H9 (cell line): ENCODE results near the gene KIAA1671. TPM values are rescaled to one million over a fixed set of nuclear protein-coding genes. Genes with fewer than 3 reads are reported as not detected.

Source experiments
- DNase-seq: peaks from one replicate; pipeline ENCODE4 v3.0.0-alpha.2; 2017
- H2AFZ ChIP-seq: one replicate; pipeline ENCODE4 v1.6.1; 2013; ENCODE audit warnings: mild to moderate bottlenecking, low read length, control low read depth, moderate library complexity
- H2AK5ac ChIP-seq: 2 replicates; pipeline ENCODE4 v1.6.1; 2013; ENCODE audit warnings: low read length, control low read depth, mixed read lengths; ENCODE audit not compliant: insufficient read length
- H2BK120ac ChIP-seq: one replicate; pipeline ENCODE4 v1.6.1; 2013; ENCODE audit warnings: low read depth, mild to moderate bottlenecking, low read length, control low read depth, inconsistent platforms; ENCODE audit not compliant: poor library complexity, severe bottlenecking
- H2BK12ac ChIP-seq: 2 replicates; pipeline ENCODE4 v1.6.1; 2013; ENCODE audit warnings: low read length, control low read depth, mixed read lengths, low read depth; ENCODE audit not compliant: insufficient read length
- H2BK15ac ChIP-seq: 2 replicates; pipeline ENCODE4 v1.6.1; 2013; ENCODE audit warnings: low read depth, low read length, control low read depth
- H2BK20ac ChIP-seq: one replicate; pipeline ENCODE4 v1.6.1; 2013; ENCODE audit warnings: low read depth, mild to moderate bottlenecking, low read length, control low read depth, inconsistent platforms; ENCODE audit not compliant: poor library complexity, severe bottlenecking
- H2BK5ac ChIP-seq: 2 replicates; pipeline ENCODE4 v1.6.1; 2013; ENCODE audit warnings: low read length, control low read depth, mixed read lengths; ENCODE audit not compliant: insufficient read length
- H3K14ac ChIP-seq: 2 replicates; pipeline ENCODE4 v1.6.1; 2013; ENCODE audit warnings: low read length, control low read depth; ENCODE audit not compliant: insufficient read depth
- H3K18ac ChIP-seq: 2 replicates; pipeline ENCODE4 v1.6.1; 2013; ENCODE audit warnings: low read depth, mild to moderate bottlenecking, mixed read lengths, low read length, control low read depth; ENCODE audit not compliant: insufficient read length
- H3K23ac ChIP-seq: 2 replicates; pipeline ENCODE4 v1.6.1; 2013; ENCODE audit warnings: low read length, control low read depth, mixed read lengths, low read depth; ENCODE audit not compliant: insufficient read length
- H3K23me2 ChIP-seq: 2 replicates; pipeline ENCODE4 v1.6.1; 2013; ENCODE audit warnings: low read depth, mild to moderate bottlenecking, mixed read lengths, low read length, control low read depth; ENCODE audit not compliant: insufficient read length, poor library complexity, severe bottlenecking
- H3K27ac ChIP-seq: 2 replicates; pipeline ENCODE4 v1.5.1; 2013; ENCODE audit warnings: low read length, control low read depth, mixed read lengths, low read depth; ENCODE audit not compliant: insufficient read length
- H3K27me3 ChIP-seq: 2 replicates; pipeline ENCODE4 v1.6.1; 2013; ENCODE audit warnings: low read length, control low read depth, inconsistent platforms; ENCODE audit not compliant: insufficient read depth
- H3K4ac ChIP-seq: 2 replicates; pipeline ENCODE4 v1.6.1; 2013; ENCODE audit warnings: low read depth, mild to moderate bottlenecking, control low read depth, inconsistent platforms, low read length, moderate library complexity
- H3K4me1 ChIP-seq: 2 replicates; pipeline ENCODE4 v1.6.1; 2013; ENCODE audit warnings: low read length, control low read depth, inconsistent platforms; ENCODE audit not compliant: insufficient read depth
- H3K4me2 ChIP-seq: 2 replicates; pipeline ENCODE4 v1.6.1; 2013; ENCODE audit warnings: low read length, control low read depth, mixed read lengths; ENCODE audit not compliant: insufficient read length, insufficient read depth
- H3K56ac ChIP-seq: 2 replicates; pipeline ENCODE4 v1.6.1; 2013; ENCODE audit warnings: low read depth, mild to moderate bottlenecking, mixed read lengths, low read length, control low read depth; ENCODE audit not compliant: insufficient read length
- H3K79me1 ChIP-seq: 2 replicates; pipeline ENCODE4 v1.6.1; 2013; ENCODE audit warnings: low read depth, mild to moderate bottlenecking, moderate library complexity, low read length, control low read depth, inconsistent platforms; ENCODE audit not compliant: insufficient read depth, poor library complexity, severe bottlenecking
- H3K79me2 ChIP-seq: 2 replicates; pipeline ENCODE4 v1.6.1; 2013; ENCODE audit warnings: low read length, control low read depth, inconsistent platforms; ENCODE audit not compliant: insufficient read depth
- H3K9ac ChIP-seq: 2 replicates; pipeline ENCODE4 v1.6.1; 2013; ENCODE audit warnings: low read length, control low read depth, mixed read lengths; ENCODE audit not compliant: insufficient read length; ENCODE audit errors: extremely low read depth
- H3K9me3 ChIP-seq: one replicate; pipeline ENCODE4 v1.6.1; 2013; ENCODE audit warnings: low read depth, low read length, inconsistent platforms; ENCODE audit not compliant: control insufficient read depth
- H3T11ph ChIP-seq: one replicate; pipeline ENCODE4 v1.6.1; 2013; ENCODE audit warnings: mild to moderate bottlenecking, low read length, control low read depth, inconsistent platforms
- H4K20me1 ChIP-seq: one replicate; pipeline ENCODE4 v1.6.1; 2013; ENCODE audit not compliant: control insufficient read depth, insufficient read length, insufficient read depth
- H4K5ac ChIP-seq: 2 replicates; pipeline ENCODE4 v1.6.1; 2013; ENCODE audit warnings: low read depth, mild to moderate bottlenecking, mixed read lengths, low read length, control low read depth; ENCODE audit not compliant: insufficient read length
- H4K8ac ChIP-seq: replicated peaks from 2 replicates; pipeline ENCODE4 v1.6.1; 2013; ENCODE audit warnings: low read length, control low read depth, mixed read lengths, low read depth; ENCODE audit not compliant: insufficient read length
- H4K91ac ChIP-seq: 2 replicates; pipeline ENCODE4 v1.6.1; 2013; ENCODE audit warnings: low read depth, mild to moderate bottlenecking, moderate library complexity, mixed read lengths, low read length, control low read depth; ENCODE audit not compliant: insufficient read length
- H3K27ac Mint-ChIP-seq, 3 experiments: 2 replicates in 2 of 3; 3 replicates in 1 of 3; pipeline ENCODE4 v1.8.0; 2020 to 2021; ENCODE audit warnings: mixed read lengths in 3 of 3, mild to moderate bottlenecking in 1 of 3, moderate library complexity in 1 of 3
- H3K27me3 Mint-ChIP-seq: 2 replicates; pipeline ENCODE4 v1.8.0; 2021; ENCODE audit warnings: low read depth, mild to moderate bottlenecking, moderate library complexity, mixed read lengths
- H3K36me3 Mint-ChIP-seq, 3 experiments: 2 replicates in 2 of 3; 3 replicates in 1 of 3; pipeline ENCODE4 v1.8.0; 2020 to 2021; ENCODE audit warnings: low read depth in 3 of 3, mixed read lengths in 3 of 3; ENCODE audit not compliant: insufficient read depth in 1 of 3
- H3K4me1 Mint-ChIP-seq, 2 experiments: 2 replicates each; pipeline ENCODE4 v1.8.0; 2020; ENCODE audit warnings: mixed read lengths in 2 of 2
- H3K4me3 Mint-ChIP-seq, 2 experiments: 2 replicates in 1 of 2; 3 replicates in 1 of 2; pipeline ENCODE4 v1.8.0; 2020 to 2021; ENCODE audit warnings: mild to moderate bottlenecking in 2 of 2, mixed read lengths in 2 of 2, moderate library complexity in 1 of 2
- H3K9me3 Mint-ChIP-seq, 2 experiments: 2 replicates in 1 of 2; 3 replicates in 1 of 2; pipeline ENCODE4 v1.8.0; 2020; ENCODE audit warnings: mild to moderate bottlenecking in 2 of 2, mixed read lengths in 2 of 2, moderate library complexity in 1 of 2
- CTCF ChIP-seq: fragments of 200-600 bp; sonication (generic); conservative IDR thresholded peaks from 3 replicates; pipeline ENCODE4 v1.8.0; 2021; ENCODE audit warnings: antibody characterized with exemption, mild to moderate bottlenecking
- WGBS: extraction: QIAGEN DNeasy Blood & Tissue Kit; methylation state at CpG from one replicate; pipeline ENCODE4 v1.1.7; 2013; ENCODE audit warnings: missing lambda C conversion rate, low lambda C conversion rate, mixed read lengths; ENCODE audit not compliant: insufficient read length; ENCODE audit errors: extremely low coverage; 5-methylcytosine and 5-hydroxymethylcytosine counted together
- total RNA-seq: library from RNA; stranded (reverse); gene quantifications from 2 replicates; pipeline ENCODE4 v1.2.1, GENCODE V29; 2021

KIAA1671 gene
- total RNA-seq, 1 experiment from 2014 or later = 22.6 TPM

GRCh38 chr22:25174156-25174887, 221.8 kb downstream of the KIAA1671 start:
- no peak overlapping the region for H3K18ac ChIP-seq
- no peak overlapping the region for H3K27ac ChIP-seq
- no peaks in the 10 kb centered on the region for H3K9me3 Mint-ChIP-seq
- H2BK12ac ChIP-seq = no peak overlapping the region
- H3K27ac Mint-ChIP-seq = 0 out of 7 replicates have a peak overlapping the region, but pooled peaks of 1 of the 3 experiments have one; percentile 70
- H3K23ac ChIP-seq = no peak overlapping the region
- H3K79me2 ChIP-seq = no peaks in the 10 kb centered on the region
- H4K20me1 ChIP-seq = no peaks in the 10 kb centered on the region
- DNase-seq = no peak
- no peak overlapping the region for H2AK5ac ChIP-seq
- H3K9me3 ChIP-seq = no peaks in the 10 kb centered on the region
- H2BK20ac ChIP-seq = no peak overlapping the region
- no peak overlapping the region for H4K5ac ChIP-seq
- no peak overlapping the region for H2BK120ac ChIP-seq
- H3T11ph ChIP-seq = no peak overlapping the region
- H4K8ac ChIP-seq = no peak overlapping the region
- WGBS = no CpG with 5 or more reads among the region's 13 CpGs
- no peak overlapping the region for H3K4me3 Mint-ChIP-seq
- H3K4ac ChIP-seq = no peak overlapping the region
- H3K14ac ChIP-seq = no peak overlapping the region
- no peak for TF ChIP-seq CTCF
- peaks cover 2 to 14% (median 6%) of the 10 kb centered on the region in 3 experiments for H3K36me3 Mint-ChIP-seq
- no peak overlapping the region for H3K9ac ChIP-seq
- H3K23me2 ChIP-seq = no peaks in the 10 kb centered on the region
- no peak overlapping the region for H3K4me2 ChIP-seq
- H2BK15ac ChIP-seq = no peak overlapping the region
- no peaks in the 10 kb centered on the region; the same call in 1 of the 2 replicates for H3K27me3 ChIP-seq
- H2AFZ ChIP-seq = no peak overlapping the region
- H3K56ac ChIP-seq = no peak overlapping the region
- no peaks in the 10 kb centered on the region for H3K27me3 Mint-ChIP-seq
- H2BK5ac ChIP-seq = no peak overlapping the region
- H3K79me1 ChIP-seq = no peaks in the 10 kb centered on the region
- H3K4me1 Mint-ChIP-seq = peaks cover 9% of the 10 kb centered on the region in 2 experiments
- no peak overlapping the region for H4K91ac ChIP-seq
- no peaks in the 10 kb centered on the region for H3K4me1 ChIP-seq
